ENCODE results near the gene PIGV.

PIGV gene

GRCh38 chr1:26775666-26776065 is 12.1 kb upstream of the PIGV start:
- DNase-seq: no peak

- DNase-seq: no peak
Observed at GRCh38 chr1:26779098-26779668, 8.6 kb upstream of the PIGV start.

- DNase-seq: no peak
Observed at GRCh38 chr1:26780344-26780957, 7.3 kb upstream of the PIGV start.

DNA sequence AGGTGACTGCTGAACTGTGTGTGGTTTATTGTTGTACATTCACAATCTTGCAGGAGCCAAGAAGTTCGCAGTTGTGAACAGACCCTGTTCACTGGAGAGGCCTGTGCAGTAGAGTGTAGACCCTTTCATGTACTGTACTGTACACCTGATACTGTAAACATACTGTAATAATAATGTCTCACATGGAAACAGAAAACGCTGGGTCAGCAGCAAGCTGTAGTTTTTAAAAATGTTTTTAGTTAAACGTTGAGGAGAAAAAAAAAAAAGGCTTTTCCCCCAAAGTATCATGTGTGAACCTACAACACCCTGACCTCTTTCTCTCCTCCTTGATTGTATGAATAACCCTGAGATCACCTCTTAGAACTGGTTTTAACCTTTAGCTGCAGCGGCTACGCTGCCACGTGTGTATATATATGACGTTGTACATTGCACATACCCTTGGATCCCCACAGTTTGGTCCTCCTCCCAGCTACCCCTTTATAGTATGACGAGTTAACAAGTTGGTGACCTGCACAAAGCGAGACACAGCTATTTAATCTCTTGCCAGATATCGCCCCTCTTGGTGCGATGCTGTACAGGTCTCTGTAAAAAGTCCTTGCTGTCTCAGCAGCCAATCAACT is 6.4 kb upstream of the PIGV start:
- no peak for DNase-seq

GRCh38 chr1:26782521-26783212 is 5.1 kb upstream of the PIGV start:
- DNase-seq: no peak

DNA sequence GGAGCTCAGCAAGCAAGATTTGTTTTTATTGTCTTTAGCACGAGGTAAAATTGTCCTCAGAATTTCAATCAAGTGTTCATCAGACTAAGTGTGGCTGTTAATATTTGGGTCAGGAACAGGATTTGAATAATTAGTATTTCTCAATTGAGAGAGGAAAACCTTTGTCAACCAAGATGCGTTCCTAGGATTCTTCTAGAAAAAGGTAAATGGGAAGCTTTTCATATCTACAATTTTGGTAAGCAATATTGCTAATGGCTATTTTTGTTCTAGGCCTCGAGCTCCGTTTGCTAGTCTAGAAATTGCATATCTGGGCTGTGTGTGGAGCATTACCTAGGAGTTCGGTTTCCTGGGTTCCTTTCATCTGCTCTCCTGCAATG is 4.1 kb upstream of the PIGV start:
- DNase-seq: no peak

- no peak for DNase-seq
Observed at GRCh38 chr1:26784023-26784871, 3.5 kb upstream of the PIGV start.

- no peak for DNase-seq
Observed at GRCh38 chr1:26784886-26785285, 2.9 kb upstream of the PIGV start.

GRCh38 chr1:26785611-26786436 is 1.9 kb upstream of the PIGV start:
- DNase-seq: no peak

- no peak for DNase-seq
Observed at GRCh38 chr1:26786437-26787380, 1.0 kb upstream of the PIGV start.

GRCh38 chr1:26787381-26787705 is 407 bp upstream of the PIGV start:
- DNase-seq: no peak

DNA sequence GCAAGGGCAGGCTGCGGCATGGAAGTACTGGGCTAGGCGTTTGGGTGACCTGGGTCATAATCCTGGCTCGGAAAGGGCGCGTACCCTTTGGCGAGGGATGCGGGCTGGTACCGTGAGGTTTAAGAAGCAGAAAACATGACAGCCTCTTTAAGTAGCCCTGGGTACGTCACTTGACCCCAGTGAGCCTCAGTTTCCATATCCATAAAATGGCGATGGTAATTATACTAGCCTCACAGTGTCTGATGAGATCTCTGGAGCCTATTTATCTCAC is 700 bp downstream of the PIGV start:
- DNase-seq: no peak

DNA sequence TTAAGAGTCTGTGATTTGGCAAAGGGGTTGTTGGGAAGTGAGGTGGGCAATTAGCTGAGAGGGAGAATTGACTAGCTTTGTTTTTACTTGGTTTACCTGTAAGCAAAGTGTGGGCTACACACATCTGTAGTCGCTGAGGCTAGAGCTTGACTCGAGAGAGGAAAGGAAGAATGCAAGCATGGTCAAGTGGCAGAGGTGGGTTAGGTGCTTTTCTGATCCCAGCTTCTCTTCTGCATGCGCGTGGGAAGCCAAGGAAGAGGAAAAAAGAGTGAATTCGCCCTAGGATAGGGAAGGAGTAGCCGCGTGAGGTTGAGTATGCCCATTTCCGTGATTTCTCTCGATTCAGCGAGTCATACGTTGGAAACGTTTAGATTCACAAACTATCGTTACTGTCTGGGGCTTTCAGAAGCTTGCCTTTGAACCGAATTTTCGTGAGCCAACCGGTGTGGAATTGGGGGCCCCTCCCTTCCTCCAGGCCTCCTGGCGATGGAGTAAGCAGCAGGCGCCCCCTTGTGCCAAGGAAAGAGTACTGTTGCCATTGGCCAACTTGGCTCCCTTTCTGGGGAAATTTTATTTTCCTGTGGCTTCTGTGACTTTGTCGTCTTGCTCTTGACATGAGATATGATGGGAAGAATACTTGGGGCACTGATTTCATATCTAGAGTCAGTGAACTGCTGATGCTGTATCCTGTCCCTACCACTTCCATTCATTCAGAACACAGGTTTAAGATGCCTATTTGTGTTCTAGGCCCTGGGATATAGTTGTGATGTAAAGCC is 1.3 kb downstream of the PIGV start:
- DNase-seq: peak; percentile 81

GRCh38 chr1:26789612-26789865 is 1.8 kb downstream of the PIGV start:
- DNase-seq: no peak

- no peak for DNase-seq
Observed at GRCh38 chr1:26789931-26790330, 2.2 kb downstream of the PIGV start.

DNA sequence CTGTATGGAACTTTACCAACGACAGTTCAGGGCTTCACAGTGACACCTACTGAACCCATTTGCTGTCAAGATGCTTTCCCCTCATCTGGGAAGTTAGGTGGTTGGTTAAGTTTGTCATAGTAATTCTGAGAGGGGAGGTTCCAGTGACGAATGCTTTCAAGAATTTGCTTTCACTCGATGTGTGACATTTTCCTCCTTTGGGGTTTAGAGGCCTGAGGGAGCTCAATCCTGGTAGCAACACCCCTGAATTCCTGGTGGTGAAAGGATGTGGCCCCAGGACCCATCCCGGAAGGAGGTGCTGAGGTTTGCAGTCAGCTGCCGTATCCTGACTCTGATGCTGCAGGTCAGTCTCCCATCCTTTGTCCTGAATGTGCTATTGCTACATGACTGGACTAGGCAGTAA is 2.8 kb downstream of the PIGV start:
- no peak for DNase-seq

- DNase-seq: no peak
Observed at GRCh38 chr1:26791148-26791547, 3.4 kb downstream of the PIGV start.

DNA sequence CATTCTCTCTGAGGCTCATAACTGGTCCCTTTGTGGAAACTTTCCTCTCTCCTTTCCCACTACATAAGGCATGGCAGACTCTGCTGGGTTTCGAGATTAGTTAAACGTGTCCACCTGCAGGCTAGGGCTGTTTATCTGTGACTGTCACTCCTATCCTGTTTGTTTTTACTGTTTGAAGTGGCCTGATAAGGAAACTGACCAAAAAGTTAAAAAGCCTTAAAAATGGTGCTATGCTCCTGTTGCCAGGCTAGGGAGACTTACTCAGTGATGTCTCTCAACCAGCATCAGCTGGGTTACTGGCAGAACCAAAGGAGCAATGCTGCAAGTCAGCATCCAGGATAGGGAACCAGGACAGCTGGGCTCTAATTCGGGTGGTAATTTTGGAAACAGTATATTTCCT is 3.9 kb downstream of the PIGV start:
- DNase-seq: no peak

DNA sequence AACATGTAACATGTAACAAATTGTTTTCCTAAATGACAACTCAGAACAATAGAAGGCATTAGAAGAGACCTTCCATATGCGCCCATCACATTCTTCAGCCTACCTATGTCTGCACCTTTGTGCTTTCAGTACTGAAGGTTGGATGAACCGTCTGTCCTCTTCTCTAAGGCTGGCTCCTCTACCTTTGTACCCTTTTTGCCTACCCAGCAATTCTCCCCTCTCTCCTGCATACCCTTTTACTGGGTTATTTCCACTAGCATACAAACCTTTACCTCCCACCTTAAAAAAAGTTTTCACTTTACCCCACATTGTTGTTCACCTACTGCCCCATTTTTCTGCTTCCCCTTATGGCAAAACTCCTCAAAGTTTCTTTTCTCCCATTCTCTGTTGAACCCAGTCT is 5.2 kb downstream of the PIGV start:
- no peak for DNase-seq

DNA sequence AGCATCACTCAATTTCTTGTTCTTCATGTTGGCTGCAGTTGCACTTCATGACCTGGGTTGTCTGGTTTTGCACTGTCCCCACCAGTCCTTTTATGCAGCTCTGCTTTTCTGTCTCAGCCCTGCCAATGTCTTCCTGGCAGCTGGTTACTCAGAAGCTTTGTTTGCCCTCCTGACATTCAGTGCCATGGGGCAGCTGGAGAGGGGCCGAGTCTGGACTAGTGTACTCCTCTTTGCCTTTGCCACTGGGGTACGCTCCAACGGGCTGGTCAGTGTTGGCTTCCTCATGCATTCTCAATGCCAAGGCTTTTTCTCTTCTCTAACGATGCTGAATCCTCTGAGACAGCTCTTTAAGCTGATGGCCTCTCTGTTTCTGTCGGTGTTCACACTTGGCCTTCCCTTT is 6.6 kb downstream of the PIGV start:
- no peak for DNase-seq

DNA sequence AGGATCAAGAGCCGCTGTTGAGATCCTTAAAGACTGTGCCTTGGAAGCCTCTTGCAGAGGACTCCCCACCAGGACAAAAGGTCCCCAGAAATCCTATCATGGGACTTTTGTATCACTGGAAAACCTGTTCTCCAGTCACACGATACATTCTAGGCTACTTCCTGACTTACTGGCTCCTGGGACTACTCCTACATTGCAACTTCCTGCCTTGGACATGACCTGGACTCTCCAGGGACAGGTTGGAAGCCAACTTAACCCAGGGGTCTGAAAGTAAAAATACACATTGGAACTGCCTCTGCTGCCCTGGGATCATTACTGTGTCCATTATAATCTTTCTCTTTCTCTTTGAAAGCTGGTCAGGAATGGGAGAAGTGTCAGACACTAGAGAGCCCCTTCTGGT is 9.9 kb downstream of the PIGV start:
- DNase-seq: no peak
